ENCODE data around the gene RDM1.

GRCh38 chr17:35892091-35893035 lies 38.2 kb downstream of the RDM1 start:
- TF ChIP-seq EZH2phosphoT487 (IDR thresholded peaks at IDR 0.05; ENCODE audit: borderline replicate concordance, low read depth), result no peak
- TF ChIP-seq REST (IDR thresholded peaks at IDR 0.05; ENCODE audit: low read depth, low read length), result no peak
